Astrocyte (in vitro differentiated cells and primary cell): Measurements from ENCODE around the gene OGT. TPM values are rescaled to one million over a fixed set of nuclear protein-coding genes. Genes with fewer than 3 reads are reported as not detected.
"Not testable (repeated sequence)": the region's sequence is repeated elsewhere in the genome, so short reads cannot be mapped to it uniquely, and the experiment has no call there.

Experiments used
- DNase-seq: peaks from one replicate; pipeline ENCODE4 v3.0.0-alpha.2; 2010; ENCODE audit warnings: low read depth
- FAIRE-seq: peaks from 2 replicates; lab custom pipeline; 2011; peaks lifted over from hg19 to GRCh38; lab: Jason Lieb, UNC
- H2AFZ ChIP-seq: 2 replicates; pipeline ENCODE4 v1.6.0; 2012; ENCODE audit warnings: low read depth, low read length, inconsistent platforms
- H3K27ac ChIP-seq: 2 replicates; pipeline ENCODE4 v1.5.1; 2011; ENCODE audit warnings: low read depth, low read length, inconsistent platforms
- H3K27me3 ChIP-seq: 2 replicates; pipeline ENCODE4 v1.6.0; 2011; ENCODE audit warnings: low read length, inconsistent platforms; ENCODE audit not compliant: insufficient read depth
- H3K36me3 ChIP-seq: 2 replicates; pipeline ENCODE4 v1.5.1; 2011; ENCODE audit warnings: low read length, inconsistent platforms; ENCODE audit not compliant: insufficient read depth
- H3K4me1 ChIP-seq: 2 replicates; pipeline ENCODE4 v1.5.1; 2011; ENCODE audit warnings: low read length, inconsistent platforms; ENCODE audit not compliant: insufficient read depth
- H3K4me2 ChIP-seq: 2 replicates; pipeline ENCODE4 v1.6.0; 2012; ENCODE audit warnings: low read length, inconsistent platforms
- H3K4me3 ChIP-seq: 2 replicates; pipeline ENCODE4 v1.5.1; 2011; ENCODE audit warnings: low read depth, mild to moderate bottlenecking, low read length, inconsistent platforms; ENCODE audit not compliant: insufficient read depth
- H3K79me2 ChIP-seq: 2 replicates; pipeline ENCODE4 v1.6.0; 2012; ENCODE audit warnings: mild to moderate bottlenecking, low read length, inconsistent platforms; ENCODE audit not compliant: insufficient read depth
- H3K9ac ChIP-seq: 2 replicates; pipeline ENCODE4 v1.6.0; 2012; ENCODE audit warnings: mild to moderate bottlenecking, low read length, inconsistent platforms
- H3K9me3 ChIP-seq: 2 replicates; pipeline ENCODE4 v1.5.1; 2012; ENCODE audit warnings: low read depth, mild to moderate bottlenecking, low read length, inconsistent platforms; ENCODE audit not compliant: insufficient read depth
- H4K20me1 ChIP-seq: 2 replicates; pipeline ENCODE4 v1.6.0; 2012; ENCODE audit warnings: low read length, inconsistent platforms; ENCODE audit not compliant: insufficient read depth
- H3K27ac Mint-ChIP-seq: one replicate; pipeline ENCODE4 v1.8.0; 2021; ENCODE audit warnings: mild to moderate bottlenecking, mixed read lengths; ENCODE audit not compliant: unreplicated experiment
- H3K27me3 Mint-ChIP-seq: one replicate; pipeline ENCODE4 v1.8.0; 2021; ENCODE audit warnings: low read depth, mixed read lengths; ENCODE audit not compliant: unreplicated experiment
- H3K36me3 Mint-ChIP-seq: one replicate; pipeline ENCODE4 v1.8.0; 2021; ENCODE audit warnings: low read depth, mixed read lengths; ENCODE audit not compliant: unreplicated experiment
- H3K4me1 Mint-ChIP-seq: one replicate; pipeline ENCODE4 v1.8.0; 2021; ENCODE audit warnings: low read depth, mixed read lengths; ENCODE audit not compliant: unreplicated experiment
- H3K4me3 Mint-ChIP-seq: one replicate; pipeline ENCODE4 v1.8.0; 2021; ENCODE audit warnings: mild to moderate bottlenecking, moderate library complexity, mixed read lengths; ENCODE audit not compliant: unreplicated experiment
- H3K9me3 Mint-ChIP-seq: one replicate; pipeline ENCODE4 v1.8.0; 2021; ENCODE audit warnings: mild to moderate bottlenecking, mixed read lengths; ENCODE audit not compliant: unreplicated experiment
- EZH2 ChIP-seq: IDR thresholded peaks from 2 replicates; pipeline ENCODE4 v1.6.1; 2012; ENCODE audit warnings: mild to moderate bottlenecking, low read length, inconsistent platforms; ENCODE audit not compliant: insufficient read depth
- total RNA-seq: library from RNA; stranded (reverse); gene quantifications from 2 replicates; pipeline ENCODE4 v1.2.1, GENCODE V29; 2021
- TF ChIP-seq, protein P1 (sequence below): IDR thresholded peaks from 2 replicates; pipeline ENCODE4 v1.5.1; 2011; ENCODE audit warnings: low read depth, mild to moderate bottlenecking, inconsistent platforms, low read length, moderate library complexity; ENCODE audit not compliant: insufficient read depth

Gene OGT
- total RNA-seq, 1 donor from 2014 or later = 139 TPM

DNA sequence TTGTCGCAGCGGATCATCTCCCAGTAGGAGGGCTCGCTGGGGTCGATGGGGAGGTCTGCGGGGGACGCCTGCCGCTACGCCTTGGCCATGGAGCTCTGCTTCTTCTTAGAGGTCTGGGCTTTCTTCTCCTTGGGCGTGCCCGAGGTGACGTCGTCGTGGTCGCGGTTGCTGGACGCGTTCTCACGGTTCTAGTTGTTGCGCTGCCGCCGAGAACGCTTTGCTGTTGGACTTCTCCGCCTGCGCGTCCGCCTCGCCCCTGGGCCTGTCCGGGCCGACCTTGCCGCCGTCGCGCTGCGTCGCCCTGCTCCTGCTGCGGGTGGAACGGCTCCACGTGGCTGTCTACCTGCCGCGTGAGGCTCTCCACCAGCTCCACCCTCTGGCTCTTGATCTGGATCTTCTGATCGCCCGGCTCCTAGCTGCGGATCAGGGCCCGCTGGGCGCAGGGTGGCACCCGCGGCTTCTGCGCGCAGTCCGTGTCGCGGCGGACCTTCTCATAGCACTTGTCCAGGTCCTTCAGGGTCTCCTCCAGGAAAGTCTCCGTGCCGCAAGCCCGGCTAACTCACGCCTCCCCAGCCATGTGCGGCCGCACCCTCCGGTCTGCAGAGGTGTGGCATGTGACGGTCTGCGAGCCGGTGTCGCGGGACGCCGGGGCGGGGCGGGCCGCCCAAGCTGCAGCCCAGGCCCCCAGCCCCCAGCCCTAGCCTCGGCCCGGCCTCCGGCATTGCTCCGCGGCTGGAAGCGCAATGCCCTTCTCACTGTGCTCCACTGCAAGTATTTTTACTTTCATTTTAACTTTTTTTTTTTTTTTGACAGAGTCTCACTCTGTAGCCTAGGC is 40.5 kb upstream of the OGT start:
- Histone ChIP-seq H3K27ac (no peak overlapping the region), H3K4me2 (peak overlapping the region; percentile 90), H3K4me3 (peak overlapping the region; percentile 60), H3K9ac (peak overlapping the region; percentile 68), H3K36me3 (no peaks in the 10 kb centered on the region), H3K4me1 (no peaks in the 10 kb centered on the region), H4K20me1 (no peaks in the 10 kb centered on the region), H2AFZ (peak overlapping the region; percentile 81), H3K9me3 (no peaks in the 10 kb centered on the region), H3K27me3 (no peaks in the 10 kb centered on the region), H3K79me2 (no peaks in the 10 kb centered on the region)
- FAIRE-seq = no peak
- Mint-ChIP-seq H3K4me1 (no peaks in the 10 kb centered on the region), H3K4me3 (no peak overlapping the region), H3K36me3 (peaks cover 2% of the 10 kb centered on the region), H3K27me3 (no peaks in the 10 kb centered on the region), H3K9me3 (no peaks in the 10 kb centered on the region), H3K27ac (no peak overlapping the region)
- TF ChIP-seq, protein P1, sequence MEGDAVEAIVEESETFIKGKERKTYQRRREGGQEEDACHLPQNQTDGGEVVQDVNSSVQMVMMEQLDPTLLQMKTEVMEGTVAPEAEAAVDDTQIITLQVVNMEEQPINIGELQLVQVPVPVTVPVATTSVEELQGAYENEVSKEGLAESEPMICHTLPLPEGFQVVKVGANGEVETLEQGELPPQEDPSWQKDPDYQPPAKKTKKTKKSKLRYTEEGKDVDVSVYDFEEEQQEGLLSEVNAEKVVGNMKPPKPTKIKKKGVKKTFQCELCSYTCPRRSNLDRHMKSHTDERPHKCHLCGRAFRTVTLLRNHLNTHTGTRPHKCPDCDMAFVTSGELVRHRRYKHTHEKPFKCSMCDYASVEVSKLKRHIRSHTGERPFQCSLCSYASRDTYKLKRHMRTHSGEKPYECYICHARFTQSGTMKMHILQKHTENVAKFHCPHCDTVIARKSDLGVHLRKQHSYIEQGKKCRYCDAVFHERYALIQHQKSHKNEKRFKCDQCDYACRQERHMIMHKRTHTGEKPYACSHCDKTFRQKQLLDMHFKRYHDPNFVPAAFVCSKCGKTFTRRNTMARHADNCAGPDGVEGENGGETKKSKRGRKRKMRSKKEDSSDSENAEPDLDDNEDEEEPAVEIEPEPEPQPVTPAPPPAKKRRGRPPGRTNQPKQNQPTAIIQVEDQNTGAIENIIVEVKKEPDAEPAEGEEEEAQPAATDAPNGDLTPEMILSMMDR = no peak
- TF ChIP-seq EZH2 = no peak
- peak; percentile 37 for DNase-seq

DNA sequence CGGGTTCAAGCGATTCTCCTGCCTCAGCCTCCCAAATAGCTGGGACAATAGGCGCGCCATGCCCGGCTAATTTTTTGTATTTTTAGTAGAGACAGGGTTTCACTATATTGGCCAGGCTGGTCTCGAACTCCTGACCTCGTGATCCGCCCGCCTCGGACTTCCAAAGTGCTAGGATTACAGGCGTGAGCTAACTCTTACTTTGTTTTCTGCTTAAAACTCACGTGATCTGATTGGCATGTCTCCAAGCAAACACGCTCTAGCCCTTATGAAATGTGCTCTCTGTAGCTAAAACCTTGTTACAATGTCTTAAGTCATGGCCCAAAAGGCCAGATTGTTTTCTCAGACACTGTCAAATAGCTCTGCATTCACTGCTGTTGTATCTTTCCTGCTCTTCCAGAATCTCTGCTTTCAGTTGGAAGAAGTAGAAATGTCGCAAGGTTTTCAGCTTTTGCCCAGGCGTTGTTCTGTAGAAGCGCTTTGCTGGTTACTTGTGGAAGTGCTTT is 39.7 kb upstream of the OGT start:
- no peak overlapping the region for H3K4me3 Mint-ChIP-seq
- TF ChIP-seq EZH2 = no peak
- TF ChIP-seq, protein P1 = no peak
- no peak for DNase-seq
- no peaks in the 10 kb centered on the region for H3K27me3 Mint-ChIP-seq
- peak overlapping the region; percentile 90 for H3K4me2 ChIP-seq
- no peak overlapping the region for H2AFZ ChIP-seq
- no peaks in the 10 kb centered on the region for H3K27me3 ChIP-seq
- no peaks in the 10 kb centered on the region for H4K20me1 ChIP-seq
- H3K9ac ChIP-seq = no peak overlapping the region
- H3K9me3 ChIP-seq = no peaks in the 10 kb centered on the region
- FAIRE-seq = no peak
- no peaks in the 10 kb centered on the region for H3K4me1 ChIP-seq
- no peak overlapping the region for H3K4me3 ChIP-seq
- no peaks in the 10 kb centered on the region for H3K79me2 ChIP-seq
- H3K36me3 ChIP-seq = no peaks in the 10 kb centered on the region
- no peaks in the 10 kb centered on the region for H3K4me1 Mint-ChIP-seq
- H3K9me3 Mint-ChIP-seq = no peaks in the 10 kb centered on the region
- peaks cover 2% of the 10 kb centered on the region for H3K36me3 Mint-ChIP-seq
- no peak overlapping the region for H3K27ac ChIP-seq
- H3K27ac Mint-ChIP-seq = no peak overlapping the region

DNA sequence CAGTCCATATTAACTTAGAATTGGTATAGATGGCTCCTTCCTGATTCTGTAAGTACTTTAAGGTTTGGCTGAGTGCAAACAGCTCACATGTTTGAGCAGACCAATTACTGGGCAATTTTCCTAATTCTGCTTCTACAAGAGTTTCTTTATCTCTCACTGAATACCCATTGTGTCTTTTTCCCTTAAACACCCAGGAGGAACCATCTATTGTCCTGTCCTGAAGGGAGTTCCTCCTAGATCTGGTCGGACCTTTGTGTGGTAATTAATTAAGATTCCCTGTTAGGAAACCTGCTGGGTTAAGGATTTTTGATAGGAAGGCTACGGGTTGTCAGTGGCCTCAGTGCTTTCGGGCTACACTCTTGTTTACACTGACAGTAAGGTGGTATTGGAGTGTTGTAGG is 36.9 kb upstream of the OGT start:
- H3K36me3 ChIP-seq, H4K20me1 ChIP-seq, H2AFZ ChIP-seq, DNase-seq, H3K79me2 ChIP-seq, H3K4me1 ChIP-seq, H3K27ac Mint-ChIP-seq, FAIRE-seq, H3K4me3 Mint-ChIP-seq, H3K9me3 ChIP-seq, H3K36me3 Mint-ChIP-seq, H3K27ac ChIP-seq, H3K9me3 Mint-ChIP-seq, H3K27me3 Mint-ChIP-seq, H3K4me1 Mint-ChIP-seq, H3K4me2 ChIP-seq, H3K27me3 ChIP-seq, H3K9ac ChIP-seq, H3K4me3 ChIP-seq: not testable (repeated sequence)
